HCT116 (cell line): ENCODE data around the gene HSPG2. TPM values are rescaled to one million over a fixed set of nuclear protein-coding genes. Genes with fewer than 3 reads are reported as not detected.

Experiments used
- ATAC-seq: fragments of 200-7000 bp; cut with Tn5 transposase; 2 replicates; pipeline ENCODE4 v1.9.1; 2020; ENCODE audit warnings: mild to moderate bottlenecking, moderate library complexity
- BruUV-seq: library from RNA; stranded (reverse); fragments of 400-500 nt; replicated peaks from 2 replicates; lab custom pipeline; 2021; lab: Mats Ljungman, UMichigan
- CTCF ChIA-PET: fragments of 300-600 bp; sonication (Branson Sonifier 250); formaldehyde crosslinking; loops from one replicate; lab custom pipeline; 2021; ENCODE audit warnings: antibody characterized with exemption; lab: Charles Lee
- POLR2A ChIA-PET: fragments of 300-600, 350-600 bp; sonication (Branson Sonifier 250); formaldehyde crosslinking; loops from one replicate; lab custom pipeline; 2021; ENCODE audit warnings: antibody characterized with exemption; lab: Charles Lee
- RAD21 ChIA-PET, 2 experiments: fragments of 300-600 bp; sonication (Branson Sonifier 250); formaldehyde crosslinking; loops; one replicate each; lab custom pipeline; 2023; ENCODE audit warnings: low total read pairs in 2 of 2; ENCODE audit not compliant: uncharacterized antibody in 2 of 2, unreplicated experiment in 2 of 2, low non-redundant PET in 1 of 2; lab: Charles Lee
- DNase-seq: peaks from one replicate; pipeline ENCODE4 v3.0.0-alpha.2; 2010; ENCODE audit warnings: low read depth, low spot score
- H2AFZ ChIP-seq: fragments of 200-600 bp; shearing (Covaris generic), sonication (generic); 2 replicates; pipeline ENCODE4 v1.6.1; 2017; ENCODE audit warnings: low read depth, mixed run types, mixed read lengths, antibody characterized with exemption, low read length; ENCODE audit not compliant: poor library complexity, severe bottlenecking
- H3K27ac ChIP-seq: 2 replicates; pipeline ENCODE4 v1.5.1; 2012; ENCODE audit warnings: low read depth, low read length
- H3K27me3 ChIP-seq: fragments of 200-600 bp; sonication (generic); 2 replicates; pipeline ENCODE4 v1.6.1; 2016; ENCODE audit warnings: mixed run types, low read length, mixed read lengths; ENCODE audit not compliant: insufficient read depth
- H3K36me3 ChIP-seq, 2 experiments: fragments of 200-500 bp in 1 of 2; fragments of 200-600 bp in 1 of 2; sonication (Bioruptor generic) in 1 of 2; sonication (generic) in 1 of 2; 2 replicates each; pipeline versions ENCODE4 v1.5.1 to v1.6.1; 2014 to 2016; ENCODE audit warnings: low read length in 2 of 2, inconsistent platforms in 1 of 2, mixed read lengths in 1 of 2, mixed run types in 1 of 2; ENCODE audit not compliant: insufficient read depth in 2 of 2, control insufficient read depth in 1 of 2
- H3K4me1 ChIP-seq, 2 experiments: fragments of 200-600 bp in 1 of 2; sonication (generic) in 1 of 2; 2 replicates each; pipeline versions ENCODE4 v1.5.1 to v1.6.1; 2012 to 2017; ENCODE audit warnings: low read length in 2 of 2, inconsistent platforms in 1 of 2, mild to moderate bottlenecking in 1 of 2, mixed read lengths in 1 of 2, mixed run types in 1 of 2, moderate library complexity in 1 of 2; ENCODE audit not compliant: insufficient read depth in 2 of 2, control insufficient read depth in 1 of 2
- H3K4me2 ChIP-seq: fragments of 200-600 bp; sonication (generic); 2 replicates; pipeline ENCODE4 v1.6.1; 2017; ENCODE audit warnings: mixed run types, low read length, mixed read lengths
- H3K4me3 ChIP-seq, 2 experiments: fragments of 200-600 bp in 1 of 2; sonication (generic) in 1 of 2; replicated peaks in 1 of 2; 2 replicates each; pipeline ENCODE4 v1.5.1; 2011 to 2016; ENCODE audit warnings: low read length in 2 of 2, control low read depth in 1 of 2, low read depth in 1 of 2, mild to moderate bottlenecking in 1 of 2, mixed read lengths in 1 of 2, mixed run types in 1 of 2
- H3K79me2 ChIP-seq: fragments of 200-600 bp; sonication (generic); 2 replicates; pipeline ENCODE4 v1.6.1; 2017; ENCODE audit warnings: mild to moderate bottlenecking, mixed run types, low read length, moderate library complexity, mixed read lengths; ENCODE audit not compliant: insufficient read depth
- H3K9ac ChIP-seq: fragments of 200-600 bp; sonication (generic); 2 replicates; pipeline ENCODE4 v1.6.1; 2016; ENCODE audit warnings: low read length, mixed read lengths
- H3K9me2 ChIP-seq: fragments of 200-600 bp; sonication (generic), shearing (Covaris generic); 2 replicates; pipeline ENCODE4 v1.6.1; 2017; ENCODE audit warnings: mixed run types, mild to moderate bottlenecking, moderate library complexity; ENCODE audit not compliant: insufficient read depth
- H3K9me3 ChIP-seq, 2 experiments: fragments of 200-500 bp in 1 of 2; fragments of 200-600 bp in 1 of 2; sonication (Bioruptor generic) in 1 of 2; sonication (generic) in 1 of 2; 2 replicates each; pipeline ENCODE4 v1.6.1; 2014 to 2017; ENCODE audit warnings: low read length in 2 of 2, mixed read lengths in 2 of 2, inconsistent platforms in 1 of 2, low read depth in 1 of 2, mild to moderate bottlenecking in 1 of 2, mixed run types in 1 of 2, moderate library complexity in 1 of 2; ENCODE audit not compliant: control insufficient read depth in 1 of 2, insufficient read depth in 1 of 2
- H4K20me1 ChIP-seq: fragments of 200-600 bp; sonication (generic), shearing (Covaris generic); 2 replicates; pipeline ENCODE4 v1.6.1; 2017; ENCODE audit warnings: mixed run types, mild to moderate bottlenecking, moderate library complexity; ENCODE audit not compliant: insufficient read depth
- CBX3 ChIP-seq: IDR thresholded peaks from 2 replicates; pipeline ENCODE4 v1.6.1; 2012; ENCODE audit warnings: low read depth
- CEBPB ChIP-seq: IDR thresholded peaks from 2 replicates; pipeline ENCODE4 v1.6.1; 2012; ENCODE audit warnings: low read depth
- EGR1 ChIP-seq: IDR thresholded peaks from 2 replicates; pipeline ENCODE4 v1.6.1; 2012; ENCODE audit warnings: low read depth
- ELF1 ChIP-seq: IDR thresholded peaks from 2 replicates; pipeline ENCODE4 v1.6.1; 2012; ENCODE audit warnings: low read depth, borderline replicate concordance
- EZH2 ChIP-seq: fragments of 200-600 bp; sonication (generic); IDR thresholded peaks from 2 replicates; pipeline ENCODE4 v1.6.1; 2017; ENCODE audit warnings: antibody characterized with exemption, mixed run types
- EZH2phosphoT487 ChIP-seq: fragments of 200-600 bp; IDR thresholded peaks from 2 replicates; pipeline ENCODE4 v1.6.1; 2018; ENCODE audit warnings: antibody characterized with exemption, borderline replicate concordance
- FOSL1 ChIP-seq: IDR thresholded peaks from 2 replicates; pipeline ENCODE4 v1.6.1; 2012; ENCODE audit warnings: low read depth
- JUND ChIP-seq: IDR thresholded peaks from 2 replicates; pipeline ENCODE4 v1.6.1; 2012
- MAX ChIP-seq: IDR thresholded peaks from 2 replicates; pipeline ENCODE4 v1.6.1; 2012
- POLR2A ChIP-seq: IDR thresholded peaks from 2 replicates; pipeline ENCODE4 v1.7.0; 2011; ENCODE audit warnings: borderline replicate concordance; ENCODE audit not compliant: insufficient read depth, insufficient read length; ENCODE audit errors: extremely low read depth
- POLR2AphosphoS5 ChIP-seq: IDR thresholded peaks from 2 replicates; pipeline ENCODE4 v1.6.1; 2011; ENCODE audit warnings: mild to moderate bottlenecking, low read depth, low read length, moderate library complexity
- RAD21 ChIP-seq: IDR thresholded peaks from 2 replicates; pipeline ENCODE4 v1.6.1; 2012; ENCODE audit warnings: low read depth, mild to moderate bottlenecking
- SIN3A ChIP-seq: IDR thresholded peaks from 2 replicates; pipeline ENCODE4 v1.6.1; 2012; ENCODE audit warnings: low read depth
- SP1 ChIP-seq: IDR thresholded peaks from 2 replicates; pipeline ENCODE4 v1.6.1; 2012; ENCODE audit warnings: low read depth
- SRF ChIP-seq: IDR thresholded peaks from 2 replicates; pipeline ENCODE4 v1.6.1; 2012; ENCODE audit warnings: low read depth
- TCF7L2 ChIP-seq: IDR thresholded peaks from 2 replicates; pipeline ENCODE4 v1.7.0; 2011; ENCODE audit warnings: borderline replicate concordance, inconsistent platforms; ENCODE audit not compliant: insufficient read depth, insufficient read length; ENCODE audit errors: extremely low read depth
- YY1 ChIP-seq: IDR thresholded peaks from 2 replicates; pipeline ENCODE4 v1.6.1; 2011; ENCODE audit warnings: low read length, low read depth, moderate library complexity, mild to moderate bottlenecking; ENCODE audit not compliant: insufficient replicate concordance; ENCODE audit errors: extremely low read depth
- ZFX ChIP-seq: fragments of 450-650 bp; IDR thresholded peaks from 2 replicates; pipeline ENCODE4 v1.6.1; 2017
- ZNF274 ChIP-seq: fragments of 200-500 bp; sonication (Bioruptor generic); IDR thresholded peaks from 2 replicates; pipeline ENCODE4 v1.6.1; 2014; ENCODE audit warnings: mild to moderate bottlenecking, low read depth, low read length, inconsistent platforms
- intact Hi-C: fragments of 100-400 bp; cut with micrococcal nuclease; formaldehyde crosslinking; loops from 2 replicates; pipeline ENCODE4 v1.10.0; 2022
- total RNA-seq: library from RNA; stranded (reverse); gene quantifications from one replicate; pipeline ENCODE4 v1.2.1, GENCODE V29; 2021; ENCODE audit not compliant: unreplicated experiment
- TF ChIP-seq, protein P1 (sequence below): IDR thresholded peaks from 2 replicates; pipeline ENCODE4 v1.6.1; 2011; ENCODE audit warnings: mild to moderate bottlenecking, low read length, moderate library complexity; ENCODE audit not compliant: insufficient replicate concordance; ENCODE audit errors: extremely low read depth
- TF ChIP-seq, protein P2 (sequence below): IDR thresholded peaks from 2 replicates; pipeline ENCODE4 v1.6.1; 2012
- TF ChIP-seq, protein P3 (sequence below): IDR thresholded peaks from 2 replicates; pipeline ENCODE4 v1.6.1; 2012; ENCODE audit warnings: low read depth

The HSPG2 gene
- total RNA-seq, 1 experiment from 2014 or later = 55.7 TPM

DNA sequence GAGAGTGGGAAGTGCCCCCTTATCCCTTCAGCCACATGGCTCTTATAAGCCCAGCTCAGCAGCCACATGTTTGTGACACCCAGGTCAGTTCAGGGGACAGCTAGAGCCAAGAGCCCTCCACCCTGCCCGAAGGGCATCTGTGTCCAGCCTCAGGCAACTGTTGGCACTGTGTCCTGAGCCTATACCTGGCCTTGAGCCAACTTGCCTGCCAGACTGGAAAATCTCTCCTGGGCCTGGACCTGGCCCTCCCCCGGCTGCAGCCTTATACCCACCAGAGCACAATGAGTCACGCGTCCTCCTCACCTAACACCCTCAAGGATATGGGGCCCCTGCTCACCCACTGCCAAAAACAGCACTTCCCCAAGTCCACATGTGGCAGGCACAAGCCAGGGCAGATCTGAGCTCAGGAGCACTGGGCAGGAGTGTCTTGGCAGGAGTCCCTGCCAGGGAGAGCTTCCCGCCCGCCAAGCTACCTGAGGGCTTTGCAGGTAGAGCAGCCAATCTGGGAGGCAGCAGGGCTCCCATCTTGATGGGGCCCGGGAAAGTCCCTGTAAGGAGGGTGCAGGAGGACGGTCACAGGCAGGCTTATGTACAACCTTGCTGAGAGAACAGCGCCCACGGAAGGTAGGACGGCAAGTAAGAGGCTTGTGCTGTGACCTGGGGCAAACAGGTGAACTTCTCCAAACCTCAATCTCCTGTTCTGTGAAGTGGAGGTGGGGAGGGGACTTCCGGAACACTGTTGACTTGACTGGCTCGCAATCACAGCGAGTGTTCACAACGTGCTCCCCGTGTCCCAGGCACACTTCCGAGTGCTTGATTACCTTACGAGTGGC is 19.8 kb upstream of the HSPG2 start:
- peak; percentile 81 for ATAC-seq
- TF ChIP-seq JUND = no peak; the same call in 1 of the 2 replicates
- no peak for TF ChIP-seq ZFX
- peak; percentile 16; the same call in 1 of the 2 replicates for TF ChIP-seq RAD21
- TF ChIP-seq FOSL1 = no peak; the same call in 1 of the 2 replicates
- peak; percentile 62 for TF ChIP-seq SP1
- no peak for TF ChIP-seq SRF
- TF ChIP-seq SIN3A = no peak
- no peak for TF ChIP-seq POLR2A
- no peak for TF ChIP-seq EZH2phosphoT487
- TF ChIP-seq YY1 = no peak
- no peak for TF ChIP-seq ZNF274
- TF ChIP-seq, protein P1, sequence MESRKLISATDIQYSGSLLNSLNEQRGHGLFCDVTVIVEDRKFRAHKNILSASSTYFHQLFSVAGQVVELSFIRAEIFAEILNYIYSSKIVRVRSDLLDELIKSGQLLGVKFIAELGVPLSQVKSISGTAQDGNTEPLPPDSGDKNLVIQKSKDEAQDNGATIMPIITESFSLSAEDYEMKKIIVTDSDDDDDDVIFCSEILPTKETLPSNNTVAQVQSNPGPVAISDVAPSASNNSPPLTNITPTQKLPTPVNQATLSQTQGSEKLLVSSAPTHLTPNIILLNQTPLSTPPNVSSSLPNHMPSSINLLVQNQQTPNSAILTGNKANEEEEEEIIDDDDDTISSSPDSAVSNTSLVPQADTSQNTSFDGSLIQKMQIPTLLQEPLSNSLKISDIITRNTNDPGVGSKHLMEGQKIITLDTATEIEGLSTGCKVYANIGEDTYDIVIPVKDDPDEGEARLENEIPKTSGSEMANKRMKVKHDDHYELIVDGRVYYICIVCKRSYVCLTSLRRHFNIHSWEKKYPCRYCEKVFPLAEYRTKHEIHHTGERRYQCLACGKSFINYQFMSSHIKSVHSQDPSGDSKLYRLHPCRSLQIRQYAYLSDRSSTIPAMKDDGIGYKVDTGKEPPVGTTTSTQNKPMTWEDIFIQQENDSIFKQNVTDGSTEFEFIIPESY = no peak
- no peak for TF ChIP-seq ELF1
- TF ChIP-seq, protein P2, sequence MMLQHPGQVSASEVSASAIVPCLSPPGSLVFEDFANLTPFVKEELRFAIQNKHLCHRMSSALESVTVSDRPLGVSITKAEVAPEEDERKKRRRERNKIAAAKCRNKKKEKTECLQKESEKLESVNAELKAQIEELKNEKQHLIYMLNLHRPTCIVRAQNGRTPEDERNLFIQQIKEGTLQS = no peak
- no peak for TF ChIP-seq CBX3
- no peak for TF ChIP-seq TCF7L2
- TF ChIP-seq EZH2 = no peak
- TF ChIP-seq MAX = peak; percentile 80
- TF ChIP-seq POLR2AphosphoS5 = peak; percentile 51; the same call in 1 of the 2 replicates
- TF ChIP-seq, protein P3, sequence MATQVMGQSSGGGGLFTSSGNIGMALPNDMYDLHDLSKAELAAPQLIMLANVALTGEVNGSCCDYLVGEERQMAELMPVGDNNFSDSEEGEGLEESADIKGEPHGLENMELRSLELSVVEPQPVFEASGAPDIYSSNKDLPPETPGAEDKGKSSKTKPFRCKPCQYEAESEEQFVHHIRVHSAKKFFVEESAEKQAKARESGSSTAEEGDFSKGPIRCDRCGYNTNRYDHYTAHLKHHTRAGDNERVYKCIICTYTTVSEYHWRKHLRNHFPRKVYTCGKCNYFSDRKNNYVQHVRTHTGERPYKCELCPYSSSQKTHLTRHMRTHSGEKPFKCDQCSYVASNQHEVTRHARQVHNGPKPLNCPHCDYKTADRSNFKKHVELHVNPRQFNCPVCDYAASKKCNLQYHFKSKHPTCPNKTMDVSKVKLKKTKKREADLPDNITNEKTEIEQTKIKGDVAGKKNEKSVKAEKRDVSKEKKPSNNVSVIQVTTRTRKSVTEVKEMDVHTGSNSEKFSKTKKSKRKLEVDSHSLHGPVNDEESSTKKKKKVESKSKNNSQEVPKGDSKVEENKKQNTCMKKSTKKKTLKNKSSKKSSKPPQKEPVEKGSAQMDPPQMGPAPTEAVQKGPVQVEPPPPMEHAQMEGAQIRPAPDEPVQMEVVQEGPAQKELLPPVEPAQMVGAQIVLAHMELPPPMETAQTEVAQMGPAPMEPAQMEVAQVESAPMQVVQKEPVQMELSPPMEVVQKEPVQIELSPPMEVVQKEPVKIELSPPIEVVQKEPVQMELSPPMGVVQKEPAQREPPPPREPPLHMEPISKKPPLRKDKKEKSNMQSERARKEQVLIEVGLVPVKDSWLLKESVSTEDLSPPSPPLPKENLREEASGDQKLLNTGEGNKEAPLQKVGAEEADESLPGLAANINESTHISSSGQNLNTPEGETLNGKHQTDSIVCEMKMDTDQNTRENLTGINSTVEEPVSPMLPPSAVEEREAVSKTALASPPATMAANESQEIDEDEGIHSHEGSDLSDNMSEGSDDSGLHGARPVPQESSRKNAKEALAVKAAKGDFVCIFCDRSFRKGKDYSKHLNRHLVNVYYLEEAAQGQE = no peak
- TF ChIP-seq EGR1 = no peak
- no peak for TF ChIP-seq CEBPB

More for the DNA sequence above, 19.8 kb upstream of the HSPG2 start:
- Histone ChIP-seq H3K9me3 (no peaks in the 10 kb centered on the region), H3K9me2 (no peaks in the 10 kb centered on the region), H3K4me3 (peak overlapping the region in 1 of 2 experiments; percentile 8; a peak in 2 of 4 replicates), H3K4me1 (peaks cover 23 to 24% of the 10 kb centered on the region in 2 experiments), H3K79me2 (no peaks in the 10 kb centered on the region), H2AFZ (peak overlapping the region; percentile 87), H3K27ac (peak overlapping the region; percentile 55), H4K20me1 (no peaks in the 10 kb centered on the region), H3K36me3 (no peaks in the 10 kb centered on the region), H3K4me2 (peak overlapping the region; percentile 60), H3K27me3 (no peaks in the 10 kb centered on the region), H3K9ac (peak overlapping the region; percentile 24)
- CTCF ChIA-PET = interaction anchor here (1.0 kb wide), 1 partner anchor 17 kb away, joined by 4 read pairs; no protein-coding TSS in a partner anchor
- intact Hi-C loops = no loop called here
- RAD21 ChIA-PET = no interaction called here
- no peak for DNase-seq
- BruUV-seq = no TSS peak
- POLR2A ChIA-PET = interaction anchor here (0.9 kb wide), 1 partner anchor 12 kb away, joined by 3 read pairs; no protein-coding TSS in a partner anchor
